NCI-H1694 treated with DMSO at 0.1 percent for 48 hours (cell line): Measurements from ENCODE around the gene FRMPD2.
"Not testable (repeated sequence)": the region's sequence is repeated elsewhere in the genome, so short reads cannot be mapped to it uniquely, and the experiment has no call there.

Source experiments
- DNase-seq: peaks from one replicate; lab custom pipeline; 2025; lab: John Stamatoyannopoulos, UW

Gene FRMPD2

GRCh38 chr10:48197236-48197899 is 77.1 kb downstream of the FRMPD2 start:
- DNase-seq = no peak

DNA sequence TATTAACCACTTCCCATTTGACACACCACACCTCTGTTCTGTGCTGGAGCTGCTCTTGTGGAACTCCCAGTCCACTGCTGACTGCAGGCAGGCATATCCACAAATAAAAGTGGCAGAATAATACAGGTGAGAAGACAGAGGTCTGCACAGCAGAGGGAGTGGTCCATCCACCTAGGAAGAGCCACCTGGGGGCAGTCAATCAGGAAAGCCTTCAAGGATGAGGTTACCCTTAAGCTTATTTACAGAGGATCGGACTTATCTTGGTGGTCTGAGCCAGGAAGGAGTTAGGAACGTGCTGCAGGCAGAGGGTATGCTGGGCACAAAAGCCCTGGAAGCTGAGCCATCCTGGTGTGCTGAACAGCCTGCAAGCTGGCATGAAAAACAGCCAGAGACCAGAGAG is 78.7 kb downstream of the FRMPD2 start:
- DNase-seq = no peak

DNA sequence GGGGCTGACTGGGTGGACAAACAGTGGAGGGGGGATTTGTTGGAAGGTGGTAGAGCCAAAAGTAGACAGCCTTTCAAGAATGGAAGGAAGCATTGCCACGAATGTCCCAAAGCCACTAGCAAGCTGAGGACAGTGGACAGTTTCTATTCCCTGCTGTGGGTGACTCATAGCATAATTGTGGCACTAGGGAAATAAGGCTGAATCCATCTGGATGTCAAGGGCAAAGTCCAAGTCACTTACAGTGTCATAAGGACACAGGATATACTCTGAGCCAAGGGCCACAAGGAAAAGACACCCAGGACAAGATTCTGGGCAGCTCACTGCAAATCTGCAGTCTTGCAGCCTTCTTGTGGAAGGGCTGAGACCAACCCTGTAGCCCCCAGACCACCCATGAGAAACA is 79.7 kb downstream of the FRMPD2 start:
- DNase-seq = no peak

DNA sequence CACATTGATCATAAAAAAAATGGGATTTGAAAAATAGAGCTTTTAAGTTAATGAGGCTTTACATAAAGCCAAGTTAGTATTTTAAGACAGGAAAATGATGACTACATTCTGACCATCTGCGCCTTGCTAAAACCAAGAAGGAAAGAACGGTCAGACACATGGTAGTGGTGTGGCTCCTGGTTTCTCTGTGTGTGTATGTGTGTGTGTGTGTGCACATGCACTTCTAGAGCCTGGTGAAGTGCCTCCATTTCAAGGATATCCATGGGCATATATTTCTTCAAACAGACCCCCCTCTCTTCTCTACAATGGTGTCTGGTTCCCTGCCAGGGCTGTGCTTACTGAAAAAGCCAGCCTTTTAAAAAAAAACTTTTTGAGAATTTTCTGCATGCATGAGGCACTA is 80.9 kb downstream of the FRMPD2 start:
- DNase-seq = no peak

- DNase-seq = no peak
These were observed 81.5 kb downstream of the FRMPD2 start for GRCh38 chr10:48192881-48193450.

GRCh38 chr10:48187713-48188485 is 86.6 kb downstream of the FRMPD2 start:
- DNase-seq = peak; percentile 16

- no peak for DNase-seq
These were observed 87.4 kb downstream of the FRMPD2 start for GRCh38 chr10:48187126-48187525.

DNA sequence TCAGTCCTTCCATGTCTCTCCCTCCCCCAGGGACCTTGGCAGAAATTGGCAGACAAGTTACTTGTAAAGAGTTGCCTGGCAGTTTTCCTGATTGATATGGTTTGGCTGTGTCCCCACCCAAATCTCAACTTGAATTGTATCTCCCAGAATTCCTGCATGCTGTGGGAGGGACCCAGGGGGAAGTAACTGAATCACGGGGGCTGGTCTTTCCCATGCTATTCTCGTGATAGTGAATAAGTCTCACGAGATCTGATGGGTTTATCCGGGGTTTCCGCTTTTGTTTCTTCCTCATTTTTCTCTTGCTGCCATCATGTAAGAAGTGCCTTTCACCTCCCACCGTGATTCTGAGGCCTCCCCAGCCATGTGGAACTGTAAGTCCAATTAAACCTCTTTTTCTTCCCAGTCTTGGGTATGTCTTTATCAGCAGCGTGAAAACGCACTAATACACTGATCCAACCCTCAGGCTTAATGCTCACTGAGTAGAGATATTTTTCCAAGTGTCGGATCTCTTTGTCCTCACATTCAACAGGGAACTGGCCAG is 88.2 kb downstream of the FRMPD2 start:
- not testable (repeated sequence) for DNase-seq

DNA sequence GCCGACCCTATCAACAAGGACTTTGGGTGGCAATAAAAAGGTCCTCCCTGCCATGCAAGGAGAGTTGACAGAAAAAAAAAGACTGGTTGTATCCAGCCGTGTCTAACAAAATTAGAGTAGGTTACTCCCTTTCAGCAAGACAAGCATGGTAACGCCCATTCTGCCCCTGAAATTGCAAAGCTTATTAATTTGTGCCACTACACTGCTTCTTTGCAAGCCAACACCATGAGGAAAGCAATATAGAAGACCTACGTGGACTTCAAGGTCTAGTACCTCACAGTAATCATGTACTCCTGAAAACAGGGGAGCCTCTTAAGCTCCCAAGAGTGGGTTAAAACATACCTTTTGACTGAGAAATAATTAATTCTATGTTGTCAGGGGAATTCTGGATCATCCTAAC is 90.3 kb downstream of the FRMPD2 start:
- no peak for DNase-seq

DNA sequence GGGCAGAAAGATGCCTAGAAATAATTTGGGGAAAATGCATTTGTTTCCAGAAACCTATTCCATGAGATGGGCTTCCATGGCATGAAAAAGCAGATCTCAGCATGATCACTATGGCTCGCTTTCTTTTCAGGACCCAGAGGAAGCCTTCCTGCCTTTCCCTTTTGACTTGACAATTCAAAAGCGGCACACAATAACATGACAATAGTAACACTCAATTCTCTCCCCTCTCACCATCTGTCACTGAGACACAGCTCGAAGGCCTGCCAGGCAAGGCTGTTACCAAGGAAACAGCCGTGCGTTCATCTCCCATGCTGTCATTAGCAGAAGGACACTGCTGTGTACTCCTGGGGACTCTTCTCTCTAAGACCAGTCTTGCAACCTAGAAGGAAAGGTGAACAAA is 101.8 kb downstream of the FRMPD2 start:
- peak; percentile 18 for DNase-seq

DNA sequence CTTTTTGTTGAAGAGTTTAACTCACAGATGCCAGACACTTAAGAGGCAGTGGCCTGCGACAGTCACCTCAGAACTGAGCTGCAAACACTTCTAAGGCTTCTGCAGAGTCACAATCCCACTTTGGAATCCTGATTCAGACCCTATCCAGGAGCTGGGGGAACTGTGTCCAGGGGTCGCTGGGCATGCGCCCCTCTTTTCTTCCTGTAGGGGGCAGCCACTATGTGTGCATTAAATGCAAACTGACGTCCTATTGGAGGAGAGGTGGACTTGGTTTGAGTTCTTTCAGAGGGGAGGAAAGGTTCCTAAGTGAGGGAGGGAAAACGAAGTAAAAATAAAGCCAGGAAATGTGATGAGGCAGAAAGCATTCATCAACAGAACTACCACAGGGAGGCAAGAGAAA is 113.8 kb downstream of the FRMPD2 start:
- not testable (repeated sequence) for DNase-seq

GRCh38 chr10:48160163-48160562 is 114.3 kb downstream of the FRMPD2 start:
- DNase-seq = peak; percentile 9

DNA sequence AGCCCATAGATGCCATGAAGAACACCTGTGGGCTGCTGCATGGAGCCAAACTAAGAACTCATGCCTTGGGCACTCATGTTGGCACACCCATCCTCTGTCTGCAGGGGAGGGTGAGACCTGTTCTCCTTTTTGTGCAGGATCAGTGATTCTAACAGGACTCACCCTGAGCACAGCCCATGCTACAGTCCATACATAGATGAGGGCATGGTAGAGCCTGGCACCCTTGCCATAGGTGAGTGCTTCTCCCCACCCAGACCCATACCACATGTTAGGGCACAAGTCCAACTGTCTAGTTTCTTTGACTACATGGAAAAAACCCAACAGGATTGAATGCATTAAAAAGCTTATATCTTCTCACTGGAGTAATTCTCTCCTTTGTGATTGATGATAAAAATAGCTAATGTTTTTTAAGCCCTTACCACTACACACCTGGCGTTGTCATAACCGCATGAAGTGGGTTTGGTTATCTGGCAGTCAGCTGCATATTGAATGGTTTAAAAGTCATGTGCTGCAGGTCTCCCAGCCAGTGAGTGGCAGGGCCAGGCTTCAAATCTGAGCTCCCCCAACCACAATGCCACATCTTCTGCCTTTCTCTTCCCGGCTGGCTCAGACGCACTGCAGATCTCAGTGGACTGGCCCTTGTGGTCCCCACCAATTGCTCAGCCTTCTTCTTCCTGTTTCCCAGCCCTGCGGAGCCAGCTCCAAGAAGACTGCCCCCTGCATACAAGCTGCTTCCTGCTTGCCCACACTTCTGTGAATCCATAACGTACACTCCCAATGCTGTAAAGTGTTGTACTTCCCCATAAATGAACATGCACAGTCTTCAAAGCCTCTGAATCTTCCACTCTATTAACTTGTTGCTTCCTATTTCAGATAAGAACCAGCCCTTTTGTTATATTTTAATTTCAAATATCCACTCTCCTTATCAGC is 120.0 kb downstream of the FRMPD2 start:
- DNase-seq = not testable (repeated sequence)

- not testable (repeated sequence) for DNase-seq
These were observed 126.9 kb downstream of the FRMPD2 start for GRCh38 chr10:48147643-48148042.

DNA sequence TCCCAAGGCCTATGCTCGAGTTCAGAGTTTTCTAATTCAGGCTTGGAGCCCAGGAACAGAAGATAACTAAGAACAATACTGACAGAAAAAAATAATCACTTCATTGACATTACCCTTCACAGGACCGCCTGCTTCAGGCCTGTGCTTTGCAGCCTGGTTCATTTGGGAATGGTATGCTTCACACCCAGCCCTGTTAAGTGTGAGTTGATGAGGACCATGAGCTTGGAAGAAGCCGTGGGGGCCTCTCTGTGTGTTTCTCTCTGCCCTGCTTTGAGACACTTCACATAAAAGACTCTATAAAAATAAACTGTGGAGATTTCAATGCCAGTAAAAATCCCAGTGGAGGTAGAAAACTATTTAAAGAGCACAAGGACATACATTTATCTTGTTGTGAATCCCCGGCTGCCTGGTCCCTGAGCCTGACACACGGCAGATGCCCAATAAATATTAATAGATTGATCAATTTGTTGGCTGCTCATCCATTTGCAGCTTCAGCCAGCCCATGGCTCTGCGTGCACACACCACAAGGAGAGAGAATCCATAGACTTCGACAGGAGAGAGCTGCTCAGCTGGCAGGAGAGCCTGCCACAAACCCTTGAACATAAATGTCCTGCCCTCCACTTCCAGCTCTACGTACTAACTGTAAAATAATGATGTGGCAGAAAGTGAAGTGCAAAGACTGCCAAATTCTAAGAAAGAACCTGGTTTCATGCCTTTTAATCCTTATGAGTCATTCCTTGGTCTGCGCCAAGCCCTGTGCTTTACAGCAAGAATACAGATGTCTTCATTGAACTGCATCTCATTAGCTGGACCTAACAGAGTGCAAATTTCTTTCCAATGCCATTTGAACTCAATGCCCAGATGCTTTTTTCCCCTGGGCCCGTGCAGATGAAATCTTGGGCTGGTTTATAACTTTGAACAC is 130.5 kb downstream of the FRMPD2 start:
- not testable (repeated sequence) for DNase-seq

DNA sequence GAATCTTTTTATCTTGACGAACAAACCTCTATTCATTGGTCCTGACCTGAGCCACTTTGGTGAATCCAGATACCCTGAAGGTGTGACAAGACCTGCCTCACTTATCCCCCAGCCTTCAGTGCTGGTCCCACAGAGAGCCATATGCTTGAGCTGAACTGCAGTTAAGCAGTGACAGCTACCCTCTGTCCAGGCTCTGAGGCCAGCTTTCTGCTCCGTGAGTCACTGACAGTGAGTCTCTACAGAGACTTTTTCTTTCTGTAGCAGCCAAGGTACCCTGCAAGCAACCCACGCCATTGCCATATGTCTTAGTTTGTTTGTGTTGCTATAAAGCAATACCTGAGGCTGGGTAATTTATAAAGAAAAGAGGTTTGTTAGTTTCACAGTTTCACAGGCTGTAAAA is 133.5 kb downstream of the FRMPD2 start:
- DNase-seq = not testable (repeated sequence)

GRCh38 chr10:48139953-48140850 is 134.3 kb downstream of the FRMPD2 start:
- DNase-seq = not testable (repeated sequence)

DNA sequence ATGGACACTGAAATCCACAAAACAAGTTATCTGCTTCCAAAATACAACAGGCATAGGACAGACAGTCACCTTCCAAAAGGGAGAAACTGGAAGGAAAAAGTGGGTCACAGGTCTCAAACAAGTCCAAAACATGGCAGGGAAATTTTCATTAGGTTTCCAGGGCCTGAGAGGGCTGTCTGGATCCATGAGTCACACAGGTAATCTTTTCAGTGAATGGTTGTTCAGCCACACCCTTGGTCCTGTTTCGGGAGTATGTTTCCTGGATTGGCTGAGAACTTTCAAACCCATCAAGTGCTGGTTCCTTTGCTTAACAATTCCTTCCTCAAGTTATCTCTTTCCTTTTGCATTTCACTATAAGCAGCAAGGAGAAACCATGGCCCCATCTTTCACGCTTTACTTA is 145.5 kb downstream of the FRMPD2 start:
- not testable (repeated sequence) for DNase-seq

GRCh38 chr10:48126251-48126650 is 148.2 kb downstream of the FRMPD2 start:
- DNase-seq = not testable (repeated sequence)

- DNase-seq = not testable (repeated sequence)
These were observed 148.9 kb downstream of the FRMPD2 start for GRCh38 chr10:48125631-48126030.
